Effector CD8-positive, alpha-beta T cell (primary cell): Measurements from ENCODE around the gene TRABD.
"Not testable (repeated sequence)": the region's sequence is repeated elsewhere in the genome, so short reads cannot be mapped to it uniquely, and the experiment has no call there.

Experiments
- DNase-seq: peaks from one replicate; lab custom pipeline; 2025; lab: John Stamatoyannopoulos, UW
- total RNA-seq, 4 experiments: gene quantifications; one replicate each; lab custom pipeline; 2026; lab: John Stamatoyannopoulos, UW

TRABD gene, protein sequence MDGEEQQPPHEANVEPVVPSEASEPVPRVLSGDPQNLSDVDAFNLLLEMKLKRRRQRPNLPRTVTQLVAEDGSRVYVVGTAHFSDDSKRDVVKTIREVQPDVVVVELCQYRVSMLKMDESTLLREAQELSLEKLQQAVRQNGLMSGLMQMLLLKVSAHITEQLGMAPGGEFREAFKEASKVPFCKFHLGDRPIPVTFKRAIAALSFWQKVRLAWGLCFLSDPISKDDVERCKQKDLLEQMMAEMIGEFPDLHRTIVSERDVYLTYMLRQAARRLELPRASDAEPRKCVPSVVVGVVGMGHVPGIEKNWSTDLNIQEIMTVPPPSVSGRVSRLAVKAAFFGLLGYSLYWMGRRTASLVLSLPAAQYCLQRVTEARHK
- total RNA-seq, result 149 to 238 (median 194) reads per million in 4 experiments

DNA sequence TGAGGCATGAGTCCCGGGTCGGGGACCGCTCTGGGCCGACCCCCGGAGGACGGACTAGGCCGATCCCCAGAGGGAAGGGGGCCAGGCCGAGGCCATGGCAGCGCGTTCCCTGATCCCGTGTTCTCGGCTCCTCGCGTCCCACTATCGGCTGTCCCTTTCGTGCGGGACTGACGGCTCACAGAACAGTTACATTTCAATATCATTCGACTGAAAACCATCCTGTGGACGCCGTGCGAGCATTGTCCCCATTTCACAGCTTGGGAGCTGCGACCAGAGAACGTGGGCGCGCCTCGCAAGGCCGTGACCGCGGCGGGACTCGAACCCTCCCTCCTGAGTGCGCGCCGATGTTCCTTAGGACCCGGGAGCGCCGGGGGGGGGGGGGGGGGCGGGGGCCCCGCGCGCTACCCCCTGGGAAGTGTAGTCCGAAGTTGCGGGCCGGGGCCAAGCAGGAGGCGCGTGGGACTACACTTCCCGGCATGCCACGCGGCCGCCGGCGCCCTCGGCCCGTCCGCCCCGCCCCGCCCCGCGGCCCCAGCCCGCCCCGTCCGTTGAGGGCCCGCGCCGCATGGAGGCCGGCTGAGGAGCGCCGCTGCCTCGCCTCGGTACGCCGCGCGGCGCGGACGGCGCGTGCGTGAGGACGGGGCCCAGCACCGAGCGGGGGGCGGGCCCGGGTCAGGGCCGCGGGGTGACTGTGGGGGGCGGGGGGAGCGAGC is at the start of gene TRABD:
TRABD (plus strand) TSS at position 539 of the 713 bp plus-strand sequence. CDS start 7,148 bp downstream, outside the sequence.
- peak; percentile 75 for DNase-seq

DNA sequence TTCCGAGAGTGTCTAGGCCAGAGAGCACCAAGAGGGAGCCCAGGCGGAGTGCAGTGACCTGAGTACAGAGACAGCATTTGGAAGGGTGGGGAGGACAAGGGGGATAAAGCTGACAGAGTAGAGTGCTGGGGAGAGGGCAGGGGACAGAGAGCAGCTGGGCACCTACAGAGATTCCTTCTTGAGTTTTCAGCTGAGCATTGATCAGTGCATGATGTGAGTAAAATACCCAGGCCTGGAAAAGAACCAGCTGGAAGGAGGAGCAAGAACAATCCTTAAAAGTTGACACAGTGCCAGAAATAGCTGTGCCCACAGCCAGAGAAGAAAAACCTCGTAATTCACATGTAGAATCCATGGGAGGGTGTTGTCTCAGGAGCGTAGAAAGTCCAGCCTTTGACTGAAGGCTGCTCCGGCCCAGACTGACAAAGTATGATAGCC is 49.1 kb upstream of the TRABD start:
- no peak for DNase-seq

DNA sequence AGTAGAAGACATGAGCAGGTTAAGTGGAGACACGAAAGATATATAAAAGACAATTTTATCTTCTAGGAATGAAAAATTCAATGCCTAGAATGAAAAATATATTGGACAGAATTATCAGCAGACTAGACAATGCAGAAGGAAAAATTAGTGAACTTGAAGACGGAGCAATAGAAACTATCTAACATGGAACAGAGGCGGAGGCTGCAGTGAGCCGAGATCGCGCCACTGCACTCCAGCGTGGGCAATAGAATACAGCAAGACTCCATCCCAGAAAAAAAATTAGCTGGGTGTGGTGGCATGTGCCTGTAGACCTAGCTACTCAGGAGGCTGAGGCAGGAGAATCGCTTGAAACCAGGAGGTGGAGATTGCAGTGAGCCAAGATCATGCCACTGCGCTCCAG is 48.4 kb upstream of the TRABD start:
- not testable (repeated sequence) for DNase-seq

DNA sequence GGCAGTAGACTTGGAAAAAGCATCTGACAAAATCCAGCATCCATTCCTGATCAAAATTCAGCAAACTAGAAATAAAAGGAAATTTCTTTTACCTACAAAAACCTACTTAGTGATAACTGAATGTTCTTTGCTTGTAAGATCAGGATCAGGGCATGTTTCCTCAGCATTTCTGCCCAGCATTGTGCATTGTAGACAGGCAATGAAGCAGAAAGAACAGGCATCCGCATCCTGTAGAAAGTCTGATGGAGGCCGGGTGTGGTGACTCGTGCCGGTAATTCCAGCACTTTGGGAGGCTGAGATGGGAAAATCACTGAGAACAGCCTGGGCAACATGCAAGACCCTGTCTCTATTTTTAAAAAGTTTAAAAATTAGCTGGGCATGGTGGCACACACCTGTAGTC is 47.7 kb upstream of the TRABD start:
- no peak for DNase-seq

DNA sequence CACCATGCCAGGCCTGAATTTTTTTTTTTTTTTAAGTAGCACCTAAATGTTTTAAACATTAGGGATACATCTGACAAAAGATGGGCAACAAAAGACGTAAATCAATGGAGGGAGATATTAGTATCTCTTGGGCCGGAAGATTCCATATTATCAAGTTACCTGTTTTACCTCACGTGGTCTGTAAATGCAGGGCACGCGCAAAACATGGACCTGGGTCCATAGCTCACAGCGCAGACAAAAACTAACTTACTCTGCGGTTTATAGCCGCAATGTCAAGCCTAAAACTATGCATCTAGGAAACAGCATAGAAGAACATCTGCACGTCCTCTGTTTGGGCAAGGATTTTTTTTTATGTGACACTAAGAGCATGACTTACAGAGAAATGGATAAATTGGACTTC is 46.7 kb upstream of the TRABD start:
- DNase-seq, result no peak

DNA sequence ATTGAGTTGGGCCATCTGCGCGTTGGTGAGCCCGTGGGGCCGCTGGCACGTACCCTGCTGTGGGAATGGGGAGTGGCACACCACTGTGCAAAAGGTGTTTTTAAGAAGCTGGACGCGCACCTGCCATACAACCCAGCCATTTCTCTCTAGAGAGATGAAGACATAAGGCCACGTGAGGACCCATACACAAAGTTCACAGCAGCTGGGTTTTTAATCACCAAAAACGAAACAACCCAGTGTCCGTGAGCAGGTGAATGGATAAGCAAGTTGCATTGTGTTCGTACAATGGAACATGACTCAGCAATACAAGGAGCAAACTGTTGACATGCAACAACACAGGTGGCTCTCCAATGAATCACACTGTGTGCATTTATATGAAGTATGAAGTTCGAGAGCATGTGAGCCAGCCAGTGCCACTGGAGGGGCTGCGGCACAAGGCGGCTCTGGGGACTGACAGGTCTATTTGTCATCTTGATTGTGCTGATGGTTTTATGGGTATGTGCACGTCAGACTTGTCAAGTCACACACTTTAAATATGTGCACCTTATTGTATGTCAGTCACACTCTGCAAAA is 45.8 kb upstream of the TRABD start:
- DNase-seq, result no peak

DNA sequence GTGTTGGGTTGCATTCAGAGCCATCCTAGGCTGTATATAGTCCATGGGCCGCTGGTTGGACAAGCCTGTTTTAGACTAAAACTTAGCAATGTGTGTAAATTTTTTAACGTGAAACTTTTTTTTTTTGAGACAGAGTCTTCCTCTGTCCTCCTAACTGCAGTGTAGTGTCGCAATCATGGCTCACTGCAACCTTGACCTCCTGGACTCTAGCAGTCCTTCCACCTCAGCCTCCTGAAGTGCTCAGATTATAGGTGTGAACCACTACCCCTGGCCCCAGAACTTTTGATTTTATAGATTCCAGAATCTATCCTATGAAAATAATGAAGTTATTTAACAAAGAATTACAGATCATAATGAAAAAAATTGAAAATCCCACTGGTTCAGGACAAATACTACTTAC is 45.1 kb upstream of the TRABD start:
- DNase-seq, result no peak

DNA sequence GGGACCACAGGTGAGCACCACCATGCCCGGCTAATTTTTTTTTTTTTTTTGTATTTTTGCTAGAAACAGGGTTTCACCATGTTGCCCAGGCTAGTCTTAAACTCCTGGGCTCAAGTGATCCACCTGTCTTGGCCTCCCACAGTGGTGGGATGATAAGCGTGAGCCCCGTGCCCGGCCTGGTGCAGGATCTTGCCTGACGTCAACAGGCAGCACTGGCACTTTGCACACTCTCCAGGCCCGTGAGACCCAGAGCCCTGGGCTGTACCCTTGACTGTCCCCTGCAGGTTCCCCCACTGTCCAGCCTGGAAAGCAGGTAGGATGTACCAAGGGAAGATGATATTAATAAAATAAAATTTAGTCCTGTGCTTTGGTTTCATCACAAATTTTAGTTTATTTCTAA is 44.3 kb upstream of the TRABD start:
- DNase-seq, result no peak

DNA sequence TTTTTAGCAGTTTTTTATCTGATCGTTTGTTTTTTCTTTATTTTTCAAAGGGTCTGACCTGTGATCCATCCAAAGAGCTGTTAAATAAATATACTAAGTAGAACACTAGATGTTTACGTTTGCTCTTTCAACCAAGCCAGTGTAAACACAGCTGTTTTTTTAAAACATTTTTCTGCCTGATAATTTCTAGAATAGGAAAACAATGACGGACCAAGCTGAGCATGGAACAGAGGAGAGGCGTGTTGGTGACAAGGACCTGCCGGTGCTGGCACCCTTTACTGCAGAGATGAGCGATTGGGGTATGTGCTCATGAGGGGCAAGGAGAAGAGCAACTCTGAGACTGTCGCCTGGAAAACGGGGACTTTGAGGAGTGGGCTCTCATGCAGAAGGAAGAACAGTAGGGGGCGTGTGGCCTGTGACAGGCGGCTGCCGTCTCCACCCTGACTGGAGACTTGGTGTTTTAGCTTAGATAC is 43.8 kb upstream of the TRABD start:
- DNase-seq, result no peak

DNA sequence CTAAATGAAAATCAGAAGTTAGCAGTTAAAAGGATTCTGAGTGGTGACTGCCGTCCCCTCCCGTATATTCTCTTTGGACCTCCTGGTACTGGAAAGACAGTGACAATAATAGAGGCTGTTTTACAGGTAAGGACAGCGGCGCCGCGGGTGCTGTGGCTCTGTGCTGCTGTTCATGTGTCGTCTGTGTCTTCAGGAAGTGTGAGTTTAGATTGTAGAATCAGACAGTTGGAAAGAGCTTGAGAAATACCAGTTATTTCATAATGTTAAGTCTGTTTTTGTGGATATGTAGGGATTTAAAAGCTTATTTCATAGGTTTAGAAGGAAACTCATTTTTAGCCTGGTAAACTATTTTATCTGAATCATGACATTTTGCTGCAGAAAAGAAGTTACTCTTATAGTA is 42.6 kb upstream of the TRABD start:
- no peak for DNase-seq

DNA sequence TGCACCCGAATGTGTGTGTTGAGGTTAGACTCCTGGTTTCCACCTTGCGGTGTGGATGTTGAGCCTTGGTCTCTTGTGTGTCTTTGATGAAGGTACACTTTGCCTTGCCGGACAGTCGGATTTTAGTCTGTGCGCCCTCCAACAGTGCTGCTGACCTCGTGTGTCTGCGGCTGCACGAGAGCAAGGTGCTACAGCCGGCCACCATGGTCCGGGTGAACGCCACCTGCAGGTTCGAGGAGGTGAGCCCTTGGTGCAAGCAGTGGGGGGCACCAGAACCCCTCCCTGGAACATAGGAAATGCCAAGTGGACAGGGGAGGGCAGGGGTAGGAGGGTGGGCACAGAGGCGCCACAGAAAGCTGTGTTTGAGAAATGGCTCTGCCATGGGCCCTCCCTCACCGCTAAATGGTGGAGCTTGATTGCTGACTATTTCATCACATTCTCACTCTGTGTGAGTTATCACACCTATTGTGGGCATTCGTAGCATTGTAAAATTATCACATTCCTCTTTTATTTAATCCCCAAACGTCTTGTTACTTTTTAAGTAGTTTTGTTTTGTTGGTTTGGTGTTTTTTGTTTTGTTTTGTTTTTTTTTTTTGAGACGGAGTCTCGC is 41.6 kb upstream of the TRABD start:
- no peak for DNase-seq

DNA sequence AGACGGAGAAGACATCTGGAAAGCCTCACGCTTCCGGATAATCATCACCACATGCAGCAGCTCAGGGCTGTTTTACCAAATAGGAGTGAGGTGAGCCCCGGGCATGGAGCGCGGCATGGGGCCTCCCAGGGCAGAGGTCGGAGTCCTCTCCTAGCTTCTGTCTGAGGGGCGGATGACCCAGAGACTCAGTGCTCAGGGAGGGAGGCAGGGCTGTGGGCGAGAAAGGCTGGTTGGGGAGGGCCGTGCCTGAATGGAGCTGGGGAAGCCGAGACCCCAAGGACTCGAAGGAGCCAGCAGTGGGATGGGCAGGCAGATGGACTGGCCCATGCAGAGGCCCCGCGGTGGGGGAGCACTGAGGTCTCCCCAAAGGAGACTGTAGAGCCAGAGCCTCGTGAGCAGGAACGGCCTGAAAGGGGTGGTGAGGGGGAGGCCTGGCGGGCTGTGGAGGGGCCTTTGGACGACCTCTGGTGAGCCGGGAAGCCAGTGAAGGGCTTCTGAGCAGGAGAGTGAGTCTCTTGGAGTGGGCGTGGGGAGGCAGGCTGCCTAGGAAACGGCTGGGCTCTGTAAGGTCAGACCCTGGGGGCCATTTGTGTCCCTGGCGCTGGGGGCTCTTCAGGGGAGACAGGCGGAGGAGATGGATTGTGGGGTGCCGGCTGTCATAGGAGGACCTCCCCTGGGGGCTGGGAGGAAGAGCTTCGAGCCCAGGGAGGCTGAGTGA is 39.8 kb upstream of the TRABD start:
- DNase-seq, result no peak

DNA sequence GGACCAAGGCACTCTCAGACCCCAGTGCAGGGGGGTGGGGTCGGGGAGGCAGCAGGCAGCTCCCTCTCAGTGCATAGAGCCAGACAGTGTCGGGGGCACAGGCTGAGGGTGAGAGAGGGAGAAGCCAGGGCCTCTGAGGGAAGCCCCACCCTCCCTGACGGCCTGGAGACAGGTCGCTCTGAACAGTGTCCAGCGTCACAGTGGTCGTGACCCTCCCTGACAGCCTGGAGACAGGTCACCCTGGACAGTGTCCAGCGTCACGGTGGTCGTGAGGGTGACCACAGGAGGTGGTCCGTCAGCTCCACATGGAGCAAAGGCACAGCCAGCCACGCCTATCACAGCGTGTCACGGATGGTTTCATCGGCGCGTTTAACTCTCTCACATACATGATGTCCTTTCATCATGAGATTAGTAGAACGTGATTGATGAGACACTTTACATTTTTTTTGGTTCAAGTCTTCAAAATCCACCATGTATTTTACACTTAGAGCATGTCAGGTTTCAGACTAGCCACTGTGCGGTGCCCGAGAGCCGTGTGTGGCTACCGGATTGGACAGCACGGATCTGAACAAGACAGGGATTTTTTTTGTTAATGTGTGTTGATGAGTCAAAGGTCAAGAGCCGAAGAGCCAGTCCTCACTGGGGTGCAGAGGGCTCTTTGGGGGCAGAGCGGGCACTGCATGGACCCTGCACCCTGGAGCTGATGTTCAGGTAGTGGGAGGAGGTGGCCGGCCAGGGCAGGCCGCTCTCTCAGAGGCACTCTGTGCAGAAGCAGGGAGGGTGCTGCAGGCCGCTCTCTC is 39.1 kb upstream of the TRABD start:
- no peak for DNase-seq

DNA sequence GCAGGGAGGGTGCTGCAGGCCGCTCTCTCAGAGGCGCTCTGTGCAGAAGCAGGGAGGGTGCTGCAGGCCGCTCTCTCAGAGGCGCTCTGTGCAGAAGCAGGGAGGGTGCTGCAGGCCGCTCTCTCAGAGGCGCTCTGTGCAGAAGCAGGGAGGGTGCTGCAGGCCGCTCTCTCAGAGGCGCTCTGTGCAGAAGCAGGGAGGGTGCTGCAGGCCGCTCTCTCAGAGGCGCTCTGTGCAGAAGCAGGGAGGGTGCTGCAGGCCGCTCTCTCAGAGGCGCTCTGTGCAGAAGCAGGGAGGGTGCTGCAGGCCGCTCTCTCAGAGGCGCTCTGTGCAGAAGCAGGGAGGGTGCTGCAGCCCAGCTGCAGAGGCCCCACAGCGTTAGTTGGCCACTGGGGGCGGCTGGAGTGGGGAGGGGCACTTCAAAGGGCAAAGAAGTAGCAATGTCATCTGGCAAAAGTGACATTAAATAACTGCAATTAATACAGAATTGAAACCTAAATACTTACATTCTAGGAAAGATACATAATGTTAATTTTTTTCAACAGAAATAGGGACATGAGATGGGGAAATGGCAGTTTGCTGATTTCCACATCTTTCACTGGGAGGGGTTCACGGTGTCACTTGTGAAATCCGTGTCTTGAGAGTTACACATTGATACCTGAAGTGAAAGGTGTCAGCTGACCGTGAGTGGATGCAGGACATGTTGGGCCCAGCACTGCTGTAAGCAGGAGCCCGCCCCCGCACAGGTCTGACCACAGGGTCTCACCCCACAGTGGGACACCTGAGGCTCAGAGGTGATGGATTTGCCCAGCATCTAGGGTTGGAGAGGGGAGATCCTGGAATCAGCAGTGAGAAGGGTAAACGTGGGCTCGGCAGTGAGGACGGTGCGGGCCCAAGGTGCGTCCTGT is 38.2 kb upstream of the TRABD start:
- not testable (repeated sequence) for DNase-seq

DNA sequence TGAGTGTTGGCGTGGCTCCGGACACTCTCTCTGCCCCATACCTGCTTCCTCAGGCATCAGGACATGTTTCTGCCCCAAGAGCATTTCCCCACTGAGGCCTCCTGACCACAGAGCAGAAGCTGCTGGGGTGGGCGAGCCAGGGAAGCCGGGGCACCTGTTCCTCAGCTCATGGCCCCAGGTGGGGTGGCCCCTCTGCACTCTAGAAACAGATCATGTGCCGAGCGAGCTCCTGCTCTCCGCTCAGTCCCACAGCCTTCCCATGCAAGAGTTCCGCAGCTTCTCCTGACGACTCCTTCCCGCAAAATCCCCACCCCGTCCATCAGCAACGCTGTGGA is 37.6 kb upstream of the TRABD start:
- DNase-seq, result no peak

DNA sequence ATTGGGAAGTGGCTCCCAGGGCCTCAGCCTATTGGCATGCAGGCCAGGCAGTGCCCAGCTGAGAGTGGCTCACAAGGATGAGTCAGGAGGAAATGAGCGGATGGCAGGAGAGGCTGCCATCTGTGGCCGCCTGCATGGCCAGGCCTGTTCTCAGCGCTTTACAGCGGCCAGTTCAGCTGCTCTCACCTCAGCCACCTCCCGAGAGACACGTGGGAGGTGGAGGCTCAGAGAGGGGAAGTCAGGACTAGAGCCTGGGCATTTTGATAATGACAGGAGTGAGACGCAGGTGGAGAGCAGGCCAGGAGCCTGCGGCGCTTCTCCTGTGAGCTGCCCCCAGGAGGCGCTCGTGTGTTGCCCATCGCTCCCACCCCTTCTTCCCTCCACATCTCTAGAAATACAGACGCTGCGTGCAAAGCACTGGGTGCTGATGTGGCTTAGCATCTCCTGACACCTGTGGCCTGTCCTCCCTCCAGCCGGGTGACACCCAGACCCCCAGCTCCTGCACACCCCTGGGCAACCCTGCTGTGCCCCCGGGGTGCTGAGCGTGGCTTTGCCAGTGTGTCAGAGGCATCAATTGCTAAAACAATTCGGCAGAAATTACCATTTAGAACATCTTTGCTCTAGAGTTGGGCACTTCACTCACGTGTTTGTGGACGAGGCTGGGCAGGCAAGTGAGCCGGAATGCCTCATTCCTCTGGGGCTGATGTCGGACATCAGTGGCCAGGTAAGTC is 36.6 kb upstream of the TRABD start:
- peak; percentile 45 for DNase-seq

DNA sequence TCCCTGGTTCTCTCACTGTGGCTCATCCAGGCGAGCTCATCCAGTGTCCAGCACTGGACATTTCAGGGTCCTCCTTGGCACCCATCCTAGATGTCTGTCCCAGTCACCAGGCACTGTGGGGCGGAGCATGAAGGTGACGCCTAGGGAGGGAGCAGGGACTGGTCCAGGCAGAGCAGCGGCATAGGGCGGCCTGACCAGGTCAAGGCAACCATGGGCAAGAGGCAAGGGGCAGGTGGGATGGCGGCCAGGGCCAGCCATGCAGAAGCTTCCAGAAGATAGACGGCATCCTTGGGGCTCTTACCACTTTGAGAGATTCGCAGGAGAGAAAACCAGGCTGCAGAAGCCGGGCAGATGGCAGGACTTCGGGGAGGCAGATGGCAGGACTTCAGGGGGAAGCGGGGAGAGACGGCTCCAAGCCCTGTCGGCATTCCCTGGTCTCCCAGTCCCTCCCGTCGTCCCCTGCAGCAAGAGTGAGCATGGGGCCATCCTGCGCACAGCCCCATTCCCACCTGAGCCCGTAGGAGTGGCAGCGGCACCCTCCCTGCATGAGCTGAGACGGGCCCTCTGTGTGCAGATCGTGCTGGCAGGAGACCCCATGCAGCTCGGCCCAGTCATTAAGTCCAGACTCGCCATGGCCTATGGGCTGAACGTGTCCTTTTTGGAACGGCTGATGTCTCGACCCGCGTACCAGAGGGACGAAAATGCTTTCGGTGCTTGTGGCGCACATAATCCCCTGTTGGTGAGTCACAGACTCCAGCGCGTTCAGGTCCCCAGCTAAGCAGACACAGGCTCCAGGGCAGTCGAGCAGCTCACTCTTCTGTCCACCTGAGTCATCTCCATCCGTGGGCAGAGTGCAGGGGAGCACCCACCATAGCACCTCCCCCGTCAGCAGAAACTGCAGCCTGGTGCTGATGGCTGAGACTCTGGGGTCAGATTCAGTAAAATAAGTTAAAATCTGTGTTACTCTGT is 35.3 kb upstream of the TRABD start:
- no peak for DNase-seq
